Measurements from ENCODE around the gene SSC5D. TPM values are rescaled to one million over a fixed set of nuclear protein-coding genes. Genes with fewer than 3 reads are reported as not detected.

Gene SSC5D
- total and polyA plus RNA-seq, 2 of the 4 experiments (the other 2 are of a cell fraction), result 1.4 to 19.1 TPM

DNA sequence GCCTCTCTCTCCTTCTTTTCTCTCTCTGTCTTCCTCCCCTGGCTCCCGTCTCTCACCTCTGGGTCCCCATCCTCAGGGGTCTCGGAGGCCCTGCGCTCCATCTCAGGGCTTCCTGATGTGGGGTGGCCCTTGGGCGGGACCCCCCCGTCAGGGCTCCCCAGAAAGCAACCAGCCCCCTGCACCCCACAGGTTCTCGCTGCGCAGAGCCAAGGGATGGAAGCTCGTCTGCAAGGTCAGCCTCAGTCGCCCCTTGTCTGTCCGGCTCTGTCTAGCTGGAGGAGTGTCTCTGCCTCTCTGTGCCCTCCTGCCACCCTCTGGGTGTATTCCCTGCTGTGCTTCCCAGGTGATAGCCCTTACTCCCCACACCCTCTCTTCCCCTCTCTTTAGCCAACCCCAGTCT, 57.2 kb downstream of the SSC5D start, which contains the start of gene SBK3:
Gene SBK3 (minus strand): TSS at position 101 of the 400 bp plus-strand sequence. CDS start 0 bp downstream, at position 101.
- Histone ChIP-seq H2BK15ac (ENCODE audit: low read depth, low read length) (peak within 1 kb of the TSS; percentile 96; the same call in 2 of the 3 replicates), H2BK5ac (ENCODE audit: low read depth, low read length, poor library complexity, severe bottlenecking) (no peak within 1 kb of the TSS), H3K27me3 (ENCODE audit: control insufficient read depth, insufficient read depth, low read length) (no peaks in the 10 kb centered on the region), H4K5ac (ENCODE audit: low read depth, low read length) (peak within 1 kb of the TSS; percentile 57; the same call in 1 of the 2 replicates), H3K4ac (ENCODE audit: low read depth, low read length) (peak within 1 kb of the TSS; percentile 84), H3K9me1 (ENCODE audit: insufficient read depth, low read length) (peaks cover 5% of the 10 kb centered on the region; the same call in 1 of the 2 replicates), H3K9me3 (ENCODE audit: control insufficient read depth, insufficient read depth, low read length) (no peaks in the 10 kb centered on the region; the same call in 1 of the 2 replicates), H3K79me1 (ENCODE audit: low read depth in 1 of 2, low read length in 2 of 2) (no peaks in the 10 kb centered on the region), H2AK5ac (ENCODE audit: low read depth, low read length) (peak within 1 kb of the TSS; percentile 93), H4K20me1 (ENCODE audit: insufficient read depth, low read length) (no peaks in the 10 kb centered on the region), H4K8ac (ENCODE audit: low read depth in 2 of 2, low read length in 2 of 2) (peak within 1 kb of the TSS; percentile 15 to 47; a peak in 3 of 4 replicates), H3K36me3 (ENCODE audit: control insufficient read depth, insufficient read depth, low read length) (no peaks in the 10 kb centered on the region), H3K18ac (ENCODE audit: low read depth, low read length) (peak within 1 kb of the TSS; percentile 32; the same call in 1 of the 2 replicates), H3K4me1 (ENCODE audit: control insufficient read depth, insufficient read depth, low read length) (peaks cover 26% of the 10 kb centered on the region), H3K14ac (replicated peaks; ENCODE audit: low read depth, low read length) (peak within 1 kb of the TSS; percentile 69), H2AK9ac (replicated peaks; ENCODE audit: low read depth, low read length, poor library complexity) (peak within 1 kb of the TSS; percentile 78), H2BK120ac (ENCODE audit: low read depth, low read length) (peak within 1 kb of the TSS; percentile 80), H3K56ac (ENCODE audit: extremely low read depth, insufficient read depth, low read length) (no peak within 1 kb of the TSS), H3K4me3 (ENCODE audit: insufficient read depth, low read depth, low read length) (no peak within 1 kb of the TSS), H3K23ac (ENCODE audit: low read depth, low read length) (peak within 1 kb of the TSS; percentile 49; the same call in 1 of the 2 replicates), H3K9ac (ENCODE audit: low read depth, low read length) (0 out of 2 replicates have a peak within 1 kb of the TSS, but pooled peaks have one; percentile 1), H3K27ac (ENCODE audit: insufficient read depth, low read length) (no peak within 1 kb of the TSS; the same call in 1 of the 2 replicates), H2AFZ (replicated peaks; ENCODE audit: low read length, poor library complexity) (peak within 1 kb of the TSS; percentile 82), H4K91ac (ENCODE audit: insufficient read depth, low read depth, low read length) (peak within 1 kb of the TSS; percentile 80), H2BK20ac (ENCODE audit: low read depth, low read length) (peak within 1 kb of the TSS; percentile 76), H3K4me2 (ENCODE audit: low read depth, low read length) (no peak within 1 kb of the TSS)
- ChIA-PET POLR2A (ENCODE audit: unreplicated experiment) (no interaction called here), CTCF (interaction anchor here (0.6 kb wide), 1 partner anchor 12 kb away, joined by 3 read pairs; no protein-coding TSS in a partner anchor)
- no peak for DNase-seq
- intact Hi-C loops (cut with micrococcal nuclease), result no loop called here
- TF ChIP-seq RCOR1 (IDR thresholded peaks at IDR 0.05; ENCODE audit: insufficient replicate concordance, low read length), result no peak
- TF ChIP-seq MXI1 (IDR thresholded peaks at IDR 0.05; ENCODE audit: borderline replicate concordance, low read depth, low read length), result no peak
- TF ChIP-seq POLR2A (IDR thresholded peaks at IDR 0.05; ENCODE audit: low read depth, low read length), result no peak
- no peak for TF ChIP-seq CEBPB (IDR thresholded peaks at IDR 0.05; ENCODE audit: low read depth, low read length)
- TF ChIP-seq RFX5 (IDR thresholded peaks at IDR 0.05; ENCODE audit: low read depth, low read length), result no peak
- no peak for TF ChIP-seq BHLHE40 (IDR thresholded peaks at IDR 0.05; ENCODE audit: low read depth, low read length)
- TF ChIP-seq MAFK (IDR thresholded peaks at IDR 0.05; ENCODE audit: low read depth, low read length), result no peak
- TF ChIP-seq RAD21 (IDR thresholded peaks at IDR 0.05; ENCODE audit: low read length), result no peak
- TF ChIP-seq MAZ (IDR thresholded peaks at IDR 0.05; ENCODE audit: borderline replicate concordance, low read depth, low read length), result no peak
- TF ChIP-seq SMC3 (IDR thresholded peaks at IDR 0.05; ENCODE audit: low read depth, low read length), result no peak
- no peak for TF ChIP-seq NFE2L2 (IDR thresholded peaks at IDR 0.05; ENCODE audit: low read depth, low read length)
- TF ChIP-seq, protein P1, sequence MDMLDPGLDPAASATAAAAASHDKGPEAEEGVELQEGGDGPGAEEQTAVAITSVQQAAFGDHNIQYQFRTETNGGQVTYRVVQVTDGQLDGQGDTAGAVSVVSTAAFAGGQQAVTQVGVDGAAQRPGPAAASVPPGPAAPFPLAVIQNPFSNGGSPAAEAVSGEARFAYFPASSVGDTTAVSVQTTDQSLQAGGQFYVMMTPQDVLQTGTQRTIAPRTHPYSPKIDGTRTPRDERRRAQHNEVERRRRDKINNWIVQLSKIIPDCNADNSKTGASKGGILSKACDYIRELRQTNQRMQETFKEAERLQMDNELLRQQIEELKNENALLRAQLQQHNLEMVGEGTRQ (IDR thresholded peaks at IDR 0.05; ENCODE audit: low read depth, low read length), result no peak
- TF ChIP-seq CHD1 (IDR thresholded peaks at IDR 0.05; ENCODE audit: low read depth, low read length), result no peak
- no peak for TF ChIP-seq FOS (IDR thresholded peaks at IDR 0.05; ENCODE audit: low read depth, low read length)
- TF ChIP-seq, protein P2, sequence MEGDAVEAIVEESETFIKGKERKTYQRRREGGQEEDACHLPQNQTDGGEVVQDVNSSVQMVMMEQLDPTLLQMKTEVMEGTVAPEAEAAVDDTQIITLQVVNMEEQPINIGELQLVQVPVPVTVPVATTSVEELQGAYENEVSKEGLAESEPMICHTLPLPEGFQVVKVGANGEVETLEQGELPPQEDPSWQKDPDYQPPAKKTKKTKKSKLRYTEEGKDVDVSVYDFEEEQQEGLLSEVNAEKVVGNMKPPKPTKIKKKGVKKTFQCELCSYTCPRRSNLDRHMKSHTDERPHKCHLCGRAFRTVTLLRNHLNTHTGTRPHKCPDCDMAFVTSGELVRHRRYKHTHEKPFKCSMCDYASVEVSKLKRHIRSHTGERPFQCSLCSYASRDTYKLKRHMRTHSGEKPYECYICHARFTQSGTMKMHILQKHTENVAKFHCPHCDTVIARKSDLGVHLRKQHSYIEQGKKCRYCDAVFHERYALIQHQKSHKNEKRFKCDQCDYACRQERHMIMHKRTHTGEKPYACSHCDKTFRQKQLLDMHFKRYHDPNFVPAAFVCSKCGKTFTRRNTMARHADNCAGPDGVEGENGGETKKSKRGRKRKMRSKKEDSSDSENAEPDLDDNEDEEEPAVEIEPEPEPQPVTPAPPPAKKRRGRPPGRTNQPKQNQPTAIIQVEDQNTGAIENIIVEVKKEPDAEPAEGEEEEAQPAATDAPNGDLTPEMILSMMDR (conservative IDR thresholded peaks at IDR 0.05; ENCODE audit: low read depth, low read length), result no peak
- TF ChIP-seq, protein P3, sequence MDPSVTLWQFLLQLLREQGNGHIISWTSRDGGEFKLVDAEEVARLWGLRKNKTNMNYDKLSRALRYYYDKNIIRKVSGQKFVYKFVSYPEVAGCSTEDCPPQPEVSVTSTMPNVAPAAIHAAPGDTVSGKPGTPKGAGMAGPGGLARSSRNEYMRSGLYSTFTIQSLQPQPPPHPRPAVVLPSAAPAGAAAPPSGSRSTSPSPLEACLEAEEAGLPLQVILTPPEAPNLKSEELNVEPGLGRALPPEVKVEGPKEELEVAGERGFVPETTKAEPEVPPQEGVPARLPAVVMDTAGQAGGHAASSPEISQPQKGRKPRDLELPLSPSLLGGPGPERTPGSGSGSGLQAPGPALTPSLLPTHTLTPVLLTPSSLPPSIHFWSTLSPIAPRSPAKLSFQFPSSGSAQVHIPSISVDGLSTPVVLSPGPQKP (IDR thresholded peaks at IDR 0.05; ENCODE audit: borderline replicate concordance, low read depth, low read length), result no peak
- no peak for ATAC-seq (ENCODE audit: low read depth)
- in situ Hi-C loops (cut with MboI; ENCODE audit: low sequenced_read_pairs), result no loop called here
- no TSS peak for BruUV-seq (replicated peaks)
- dilution Hi-C loops (cut with HindIII; ENCODE audit: low sequenced_read_pairs, unreplicated experiment), result no loop called here
- no CpG with 5 or more reads among the region's 10 CpGs for WGBS, 2 experiments (ENCODE audit: extremely low coverage in 2 of 2, insufficient read length in 1 of 2)

Measured in IMR-90 (cell line).